Right cardiac atrium (tissue), 5 donors: ENCODE results near the gene EWSR1. TPM values are rescaled to one million over a fixed set of nuclear protein-coding genes. Genes with fewer than 3 reads are reported as not detected.
A peak's percentile ranks its signal among the peaks of the same experiment; 100 is the strongest.

Source experiments
- ATAC-seq, 2 donors: fragments of 200-7000 bp; cut with Tn5 transposase; one replicate each; pipeline versions ENCODE4 v1.8.0 to v1.9.1; 2020; ENCODE audit warnings: moderate library complexity in 2 of 2, mild to moderate bottlenecking in 1 of 2
- DNase-seq, 3 donors: peaks; one replicate each; pipeline ENCODE4 v3.0.0-alpha.2; 2020
- H3K27ac ChIP-seq: one replicate; pipeline ENCODE4 v1.5.1; 2013; ENCODE audit warnings: mild to moderate bottlenecking, low read length, control low read depth, moderate library complexity
- H3K27me3 ChIP-seq: one replicate; pipeline ENCODE4 v1.6.1; 2013; ENCODE audit not compliant: control insufficient read depth, insufficient read depth
- H3K4me1 ChIP-seq: one replicate; pipeline ENCODE4 v1.6.1; 2013; ENCODE audit warnings: low read length; ENCODE audit not compliant: control insufficient read depth, insufficient read depth
- H3K4me3 ChIP-seq: one replicate; pipeline ENCODE4 v1.5.1; 2013; ENCODE audit warnings: low read length, control low read depth
- H3K9me3 ChIP-seq: one replicate; pipeline ENCODE4 v1.6.1; 2013; ENCODE audit warnings: low read length; ENCODE audit not compliant: control insufficient read depth
- WGBS: extraction: QIAGEN DNeasy Blood & Tissue Kit; methylation state at CpG from one replicate; pipeline ENCODE4 v1.1.7; 2013; 5-methylcytosine and 5-hydroxymethylcytosine counted together
- intact Hi-C, 4 donors: fragments of 100-400 bp; cut with DNase I; formaldehyde crosslinking; loops; one replicate each; pipeline versions ENCODE4 v1.11.0 to v1.14.0; 2022 to 2023
- polyA plus RNA-seq: library from polyadenylated mRNA; stranded (reverse); fragments of 200-250 nt; gene quantifications from one replicate; pipeline ENCODE4 v1.2.3, GENCODE V29; 2013
- total RNA-seq, 4 donors: library from RNA; stranded (reverse); fragmentation: NEBNext Ultra II Directional; extraction: Animal tissue kit (Norgen Biotek cat#: 25700); gene quantifications; one replicate each; pipeline ENCODE4 v1.2.1, GENCODE V29; 2021
- donor health status: healthy with polysubstance abuse.
- donor health status: DM: no; HTN: yes; CAD: no.
- donor health status: DM: no; HTN: no; CAD: no.
- donor health status: DM: no; HTN: yes; CAD: no; lungs with severe emphysema.
- donor health status: DM: yes; HTN: yes; CAD: no.

Gene EWSR1
- total and polyA plus RNA-seq, 5 donors, result 119 to 162 (median 142) TPM

- H3K4me3 ChIP-seq, result peak overlapping the region; percentile 98
- peaks cover 9% of the 10 kb centered on the region for H3K4me1 ChIP-seq
- 13% methylated on average over 9 of the region's 9 CpGs for WGBS
- H3K27ac ChIP-seq, result no peak overlapping the region
- no peaks in the 10 kb centered on the region for H3K9me3 ChIP-seq
- no peak for DNase-seq
- ATAC-seq, result no peak
- intact Hi-C loops, result loop anchor here in 1 of 4 donors (5.0 kb wide), 1 partner anchor 37 kb away; the partner anchor contains the start of gene GAS2L1
- H3K27me3 ChIP-seq, result no peaks in the 10 kb centered on the region
Measured at GRCh38 chr22:29270475-29271271, 2.6 kb downstream of the EWSR1 start.

GRCh38 chr22:29272624-29273023 lies 4.6 kb downstream of the EWSR1 start:
- Histone ChIP-seq H3K4me3 (no peak overlapping the region), H3K4me1 (peaks cover 1% of the 10 kb centered on the region), H3K9me3 (no peaks in the 10 kb centered on the region), H3K27me3 (no peaks in the 10 kb centered on the region), H3K27ac (no peak overlapping the region)
- 54% methylated on average over 2 of the region's 2 CpGs for WGBS
- DNase-seq (peak in 1 of 3 donors; percentile 33), ATAC-seq (no peak)
- intact Hi-C loops, result loop anchor here in 1 of 4 donors (5.0 kb wide), 1 partner anchor 35 kb away; the partner anchor contains the start of gene GAS2L1

- no peaks in the 10 kb centered on the region for H3K27me3 ChIP-seq
- 72% methylated on average over 3 of the region's 3 CpGs for WGBS
- no peak for DNase-seq
- peaks cover 1% of the 10 kb centered on the region for H3K4me1 ChIP-seq
- no peak for ATAC-seq
- no peak overlapping the region for H3K4me3 ChIP-seq
- no peak overlapping the region for H3K27ac ChIP-seq
- intact Hi-C loops, result no loop called here
- no peaks in the 10 kb centered on the region for H3K9me3 ChIP-seq
Measured at GRCh38 chr22:29275167-29275566, 7.1 kb downstream of the EWSR1 start.

- Histone ChIP-seq H3K27ac (no peak overlapping the region), H3K4me1 (peaks cover 1% of the 10 kb centered on the region), H3K27me3 (no peaks in the 10 kb centered on the region), H3K9me3 (no peaks in the 10 kb centered on the region), H3K4me3 (no peak overlapping the region)
- no peak for DNase-seq
- WGBS, result 78% methylated on average over 3 of the region's 3 CpGs
- ATAC-seq, result no peak
- intact Hi-C loops, result no loop called here
Measured at GRCh38 chr22:29275819-29276565, 7.9 kb downstream of the EWSR1 start.

GRCh38 chr22:29277927-29278326 lies 9.9 kb downstream of the EWSR1 start:
- intact Hi-C loops, result no loop called here

GRCh38 chr22:29284196-29284595 lies 16.1 kb downstream of the EWSR1 start:
- ATAC-seq (no peak), DNase-seq (no peak)
- WGBS, result 91% methylated on average over 3 of the region's 3 CpGs
- H3K27me3 ChIP-seq, result no peaks in the 10 kb centered on the region
- H3K4me1 ChIP-seq, result no peaks in the 10 kb centered on the region
- intact Hi-C loops, result no loop called here
- no peaks in the 10 kb centered on the region for H3K9me3 ChIP-seq
- no peak overlapping the region for H3K27ac ChIP-seq
- H3K4me3 ChIP-seq, result no peak overlapping the region

More at GRCh38 chr22:29277927-29278326, 9.9 kb downstream of the EWSR1 start:
- no peak overlapping the region for H3K27ac ChIP-seq
- no peaks in the 10 kb centered on the region for H3K4me1 ChIP-seq
- no peaks in the 10 kb centered on the region for H3K9me3 ChIP-seq
- DNase-seq (no peak), ATAC-seq (no peak)
- H3K4me3 ChIP-seq, result no peak overlapping the region
- H3K27me3 ChIP-seq, result no peaks in the 10 kb centered on the region
- 96% methylated on average over 1 of the region's 1 CpG for WGBS

- Histone ChIP-seq H3K27ac (no peak overlapping the region), H3K4me3 (no peak overlapping the region), H3K9me3 (no peaks in the 10 kb centered on the region), H3K4me1 (no peaks in the 10 kb centered on the region), H3K27me3 (no peaks in the 10 kb centered on the region)
- 62% methylated on average over 2 of the region's 2 CpGs for WGBS
- DNase-seq (no peak), ATAC-seq (no peak)
- intact Hi-C loops, result no loop called here
Measured at GRCh38 chr22:29288837-29289236, 20.8 kb downstream of the EWSR1 start.

GRCh38 chr22:29290061-29290460 lies 22.0 kb downstream of the EWSR1 start:
- H3K27me3 ChIP-seq, result no peaks in the 10 kb centered on the region
- intact Hi-C loops, result no loop called here
- no peaks in the 10 kb centered on the region for H3K4me1 ChIP-seq
- no peak for ATAC-seq
- H3K9me3 ChIP-seq, result no peaks in the 10 kb centered on the region
- no peak overlapping the region for H3K27ac ChIP-seq
- no peak for DNase-seq
- 60% methylated on average over 5 of the region's 5 CpGs for WGBS
- H3K4me3 ChIP-seq, result no peak overlapping the region

GRCh38 chr22:29291215-29291614 lies 23.1 kb downstream of the EWSR1 start:
- no peak overlapping the region for H3K27ac ChIP-seq
- intact Hi-C loops, result no loop called here
- H3K27me3 ChIP-seq, result no peaks in the 10 kb centered on the region
- 60% methylated on average over 7 of the region's 7 CpGs for WGBS
- DNase-seq, result no peak
- H3K9me3 ChIP-seq, result no peaks in the 10 kb centered on the region
- no peak for ATAC-seq
- no peak overlapping the region for H3K4me3 ChIP-seq
- no peaks in the 10 kb centered on the region for H3K4me1 ChIP-seq

GRCh38 chr22:29292379-29292778 lies 24.3 kb downstream of the EWSR1 start:
- intact Hi-C loops, result no loop called here
- ATAC-seq (no peak), DNase-seq (no peak)
- Histone ChIP-seq H3K9me3 (no peaks in the 10 kb centered on the region), H3K4me1 (no peaks in the 10 kb centered on the region), H3K4me3 (no peak overlapping the region), H3K27ac (no peak overlapping the region), H3K27me3 (no peaks in the 10 kb centered on the region)

GRCh38 chr22:29298641-29299040 lies 30.6 kb downstream of the EWSR1 start:
- DNase-seq (peak in 1 of 3 donors; percentile 29), ATAC-seq (no peak)
- H3K27me3 ChIP-seq, result no peaks in the 10 kb centered on the region
- H3K4me3 ChIP-seq, result no peak overlapping the region
- no peak overlapping the region for H3K27ac ChIP-seq
- no peaks in the 10 kb centered on the region for H3K9me3 ChIP-seq
- intact Hi-C loops, result no loop called here
- 66% methylated on average over 8 of the region's 8 CpGs for WGBS
- H3K4me1 ChIP-seq, result no peaks in the 10 kb centered on the region
